ENCODE data around the gene DPYD. TPM values are rescaled to one million over a fixed set of nuclear protein-coding genes. Genes with fewer than 3 reads are reported as not detected.

DPYD gene
- polyA plus RNA-seq, 10 donors = 5.3 to 11.2 (median 7.3) TPM

GRCh38 chr1:97619706-97620105, 301.1 kb downstream of the DPYD start:
- DNase-seq = no peak

DNA sequence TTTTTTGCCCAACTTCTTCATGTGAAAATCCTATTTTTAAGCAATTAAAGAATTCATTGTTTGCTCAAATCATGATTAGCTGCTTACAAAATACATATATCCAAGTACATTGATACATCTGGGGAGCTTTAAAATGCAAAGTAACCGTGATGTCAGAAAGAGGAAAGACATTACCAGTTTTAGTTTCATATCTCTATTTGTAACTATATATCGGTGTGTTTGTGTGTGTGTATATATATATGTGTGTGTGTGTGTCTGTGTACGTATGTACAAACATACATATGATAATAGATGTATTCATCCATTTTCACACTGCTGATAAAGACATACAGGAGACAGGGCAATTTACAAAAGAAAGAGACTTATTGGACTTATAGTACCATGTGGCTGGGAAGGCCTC, 310.1 kb downstream of the DPYD start:
- DNase-seq = no peak

- no peak for DNase-seq
Observed at GRCh38 chr1:97610102-97610501, 310.7 kb downstream of the DPYD start.

DNA sequence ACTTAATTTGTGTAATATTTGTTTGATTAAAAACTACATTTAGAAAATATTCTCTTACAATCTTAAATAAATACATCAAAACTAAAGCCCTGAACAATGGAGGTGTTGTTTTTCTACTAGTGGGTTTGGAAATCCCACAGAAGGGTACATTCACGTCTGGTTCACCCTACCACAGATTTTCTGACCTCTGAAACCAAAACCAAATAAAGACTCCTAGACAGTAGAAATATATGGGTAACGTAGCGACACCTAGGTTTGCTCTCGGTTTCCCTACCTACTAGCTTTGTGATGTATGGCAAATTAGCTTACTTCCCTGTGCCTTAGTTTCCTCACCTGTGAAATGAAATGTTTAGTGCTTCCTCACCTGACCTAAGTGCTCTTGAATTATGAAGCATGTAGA, 312.6 kb downstream of the DPYD start:
- no peak for DNase-seq

DNA sequence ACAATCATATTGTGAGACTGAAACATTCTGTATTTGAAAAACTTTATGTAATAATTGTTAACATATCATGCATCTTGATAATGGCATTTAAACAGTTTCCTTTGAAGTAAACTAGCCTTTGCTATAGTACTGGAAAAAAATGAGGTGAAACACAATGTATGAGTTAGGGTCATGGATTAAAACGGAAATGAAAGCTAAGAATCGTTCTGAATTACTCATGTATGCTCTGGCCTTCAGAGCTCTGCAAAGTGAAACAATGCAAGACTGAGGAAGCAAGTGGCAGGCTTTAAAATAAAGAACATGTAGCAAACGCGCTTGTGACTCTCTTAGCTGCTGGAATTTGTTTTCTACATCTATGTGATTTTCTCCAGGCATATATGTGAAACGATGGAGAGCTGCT, 317.1 kb downstream of the DPYD start:
- peak; percentile 7 to 11 (median 10) for DNase-seq

GRCh38 chr1:97603218-97603617, 317.6 kb downstream of the DPYD start:
- no peak for DNase-seq

DNA sequence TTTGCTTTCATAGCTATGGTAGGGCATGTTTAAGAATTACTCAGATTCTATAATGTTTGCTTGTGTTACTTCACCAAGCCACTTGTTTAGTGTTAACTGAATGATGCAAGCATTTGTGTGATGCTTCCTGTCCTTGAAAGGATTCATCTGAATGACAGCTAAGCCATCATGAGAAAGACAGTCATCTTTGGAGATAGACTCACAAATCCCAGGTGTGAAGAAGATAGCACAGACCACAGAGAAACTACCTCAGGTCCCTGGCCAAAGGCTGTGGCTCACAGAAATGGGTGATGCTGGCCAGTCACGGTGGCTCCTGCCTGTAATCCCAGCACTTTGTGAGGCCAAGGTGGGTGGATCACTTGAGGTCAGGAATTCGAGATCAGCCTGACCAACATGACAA, 321.4 kb downstream of the DPYD start:
- no peak for DNase-seq

DNA sequence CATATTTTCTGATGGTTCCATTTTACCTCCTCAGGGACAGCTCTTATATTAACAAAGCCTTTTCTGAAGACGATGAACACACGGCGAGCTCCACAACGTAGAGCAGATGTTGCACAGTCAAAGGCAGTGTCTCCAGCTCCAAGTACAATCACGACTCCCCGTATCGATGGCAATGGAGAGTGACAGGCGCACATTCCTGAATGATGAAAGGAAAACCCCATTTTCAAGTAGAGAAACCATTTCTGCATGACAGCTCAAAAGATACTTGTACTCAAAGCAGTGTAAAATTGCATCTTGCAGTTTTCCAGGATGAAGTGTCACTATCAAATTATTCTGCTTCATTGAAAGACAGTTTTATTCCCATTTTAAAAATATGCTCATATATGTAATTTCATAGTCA, 327.6 kb downstream of the DPYD start:
- no peak for DNase-seq

- no peak for DNase-seq
Observed at GRCh38 chr1:97588772-97589171, 332.1 kb downstream of the DPYD start.

- no peak for DNase-seq
Observed at GRCh38 chr1:97581614-97582051, 339.2 kb downstream of the DPYD start.

DNA sequence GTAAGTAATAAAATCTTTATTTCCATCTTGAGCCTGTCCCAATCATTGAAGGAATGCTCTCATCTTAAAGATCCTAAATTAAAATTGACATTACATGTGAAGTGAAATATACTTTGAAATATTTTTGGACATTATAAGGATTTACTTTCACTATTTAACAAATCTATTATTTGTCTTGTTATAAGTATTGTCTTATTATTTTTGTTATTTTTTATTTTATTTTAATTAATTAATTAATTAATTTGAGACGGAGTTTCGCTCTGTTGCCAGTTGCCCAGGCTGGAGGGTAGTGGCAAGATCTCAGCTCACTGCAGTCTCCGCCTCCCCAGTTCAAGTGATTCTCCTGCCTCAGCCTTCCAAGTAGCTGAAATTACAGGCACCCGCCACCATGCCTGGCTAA, 343.2 kb downstream of the DPYD start:
- DNase-seq = no peak

DNA sequence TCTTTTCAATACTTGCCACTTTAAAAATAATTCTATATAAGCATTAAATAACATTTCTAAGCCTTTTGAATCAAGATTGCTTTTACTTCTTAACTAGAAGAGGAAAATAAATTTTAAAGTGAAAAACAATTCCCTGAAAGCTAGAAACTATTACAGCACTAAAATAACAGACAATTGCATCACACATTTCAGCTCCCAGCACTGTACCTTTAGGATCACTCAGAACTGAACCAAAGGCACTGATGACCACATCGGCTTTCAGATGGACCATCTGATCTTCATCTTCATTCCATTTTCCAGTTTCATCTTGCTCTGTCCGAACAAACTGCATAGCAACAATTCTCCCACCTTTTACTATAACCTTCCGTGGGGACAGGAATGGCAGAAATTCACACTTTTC, 347.3 kb downstream of the DPYD start:
- no peak for DNase-seq

DNA sequence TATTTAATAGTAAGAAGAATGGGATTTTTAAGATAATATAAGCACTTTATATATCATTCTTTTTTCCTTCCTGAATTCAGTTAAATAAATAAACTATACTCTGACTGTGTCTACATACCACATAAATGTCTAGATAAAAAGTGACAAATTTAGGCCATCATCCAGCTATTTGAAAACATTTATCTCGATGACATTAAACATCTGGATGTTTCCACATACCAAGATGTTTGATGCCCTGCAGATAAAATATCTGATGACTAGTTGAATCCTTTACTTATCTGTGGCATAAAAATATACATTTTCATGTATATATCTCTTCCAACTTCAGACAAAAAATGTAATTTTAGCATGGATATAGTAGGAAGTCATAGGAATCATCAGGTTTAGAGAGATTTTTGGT, 348.3 kb downstream of the DPYD start:
- no peak for DNase-seq

- no peak for DNase-seq
Observed at GRCh38 chr1:97571760-97572159, 349.1 kb downstream of the DPYD start.

DNA sequence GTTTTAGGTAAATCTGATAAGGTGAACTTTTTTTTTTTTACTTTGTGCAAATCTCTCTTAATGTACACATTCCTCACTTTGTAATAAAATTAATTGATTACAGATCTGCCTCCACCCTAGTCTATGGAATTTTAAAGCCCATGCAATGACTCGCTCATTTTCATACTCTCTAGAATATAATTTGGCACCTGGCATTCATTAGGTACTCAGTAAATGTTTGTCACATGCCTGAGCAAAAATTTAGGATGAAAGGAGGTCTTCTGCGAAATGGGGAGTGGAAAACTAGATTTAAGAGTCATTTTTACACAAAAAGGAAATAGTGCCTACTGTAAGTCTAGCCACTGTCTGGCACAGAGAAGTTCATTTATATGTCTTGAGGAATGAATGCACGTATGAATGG, 350.1 kb downstream of the DPYD start:
- no peak for DNase-seq

DNA sequence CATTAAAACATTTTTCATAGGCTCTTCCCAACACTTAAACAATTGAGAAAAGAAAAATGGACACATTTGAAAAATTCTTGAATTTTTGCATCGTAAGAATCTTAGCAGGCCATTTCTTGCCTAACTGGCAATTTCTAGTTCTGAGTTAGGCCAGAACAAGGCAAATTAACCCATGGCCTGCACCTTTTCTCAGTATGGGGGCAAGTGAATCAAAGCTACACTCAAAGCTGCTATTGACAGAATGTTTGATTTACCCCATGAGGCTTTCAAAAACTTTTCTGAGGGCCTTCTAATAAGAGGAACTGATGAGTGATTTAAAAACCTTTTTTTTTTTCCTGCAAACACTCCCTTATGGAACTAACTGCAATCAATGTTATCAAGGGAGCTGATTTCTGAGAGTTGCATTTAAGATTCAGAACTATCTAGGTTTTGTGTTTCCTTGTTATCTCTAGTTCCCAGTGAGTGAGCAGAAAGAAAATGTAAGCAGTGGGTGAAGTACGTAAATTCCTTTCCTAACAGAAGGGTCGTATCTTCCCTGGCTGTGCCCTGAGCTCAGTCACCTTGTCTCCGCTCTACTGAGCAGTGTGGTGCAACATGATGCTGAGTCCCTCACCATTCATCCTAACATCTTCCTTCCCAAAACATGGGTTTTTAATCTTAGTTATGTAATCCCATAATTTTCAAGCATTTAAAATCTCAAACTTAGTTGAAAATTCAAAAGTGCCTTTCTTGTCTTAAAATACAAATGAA, 353.7 kb downstream of the DPYD start:
- DNase-seq = no peak

DNA sequence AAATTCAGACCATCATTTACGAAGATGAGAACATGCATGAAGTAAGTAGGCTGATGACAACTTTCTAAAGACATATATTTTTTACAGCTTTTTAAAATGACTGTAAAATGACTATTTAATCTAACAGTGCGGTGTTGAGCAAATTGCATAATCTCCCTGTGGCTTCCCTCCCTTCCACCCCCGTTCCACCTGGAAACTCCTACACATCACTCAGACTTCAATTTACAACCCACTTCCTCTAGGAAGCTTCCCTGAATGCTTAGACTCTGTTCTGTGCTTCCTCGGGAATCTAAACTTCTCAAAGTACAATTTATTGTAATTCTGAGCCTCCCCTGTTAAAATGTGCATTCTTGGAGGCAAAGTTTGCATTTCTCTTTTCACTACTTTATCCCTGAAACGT, 354.9 kb downstream of the DPYD start:
- DNase-seq = no peak

DNA sequence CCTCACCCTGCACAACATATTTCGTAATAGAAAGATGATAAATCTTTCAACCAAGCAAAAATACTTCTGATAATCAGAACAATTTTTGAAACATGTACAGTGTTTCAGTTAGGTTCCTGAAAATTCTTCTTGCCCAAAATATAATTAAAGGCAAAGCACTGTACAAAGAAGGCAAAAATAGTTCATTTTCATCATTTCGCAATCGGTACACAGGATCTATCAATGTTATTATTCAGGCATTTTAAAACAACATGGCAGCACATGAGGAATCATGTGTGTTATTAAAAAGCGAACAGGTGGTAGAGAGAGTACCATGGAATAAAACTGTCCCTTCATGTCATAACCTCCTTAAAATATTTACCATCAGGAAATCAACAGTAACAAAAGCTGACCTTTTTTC, 356.9 kb downstream of the DPYD start:
- DNase-seq = no peak

DNA sequence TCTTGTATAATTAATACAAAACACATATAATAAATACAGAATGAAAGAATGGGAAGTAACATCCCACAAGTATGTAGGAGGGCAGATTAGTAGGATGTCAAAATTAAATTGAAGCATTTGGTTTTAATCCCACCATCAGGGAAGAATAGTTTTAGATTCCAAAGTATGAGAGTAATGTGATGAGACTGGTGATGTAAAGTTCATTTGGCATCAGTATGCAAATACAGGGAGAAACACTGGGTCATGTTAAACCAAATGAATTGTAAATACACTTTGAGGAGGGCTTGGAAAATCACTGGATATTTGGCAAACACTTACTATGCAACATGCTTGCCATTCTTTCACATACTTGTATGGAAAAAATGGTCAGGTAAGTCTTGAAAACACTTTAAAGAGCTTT, 358.8 kb downstream of the DPYD start:
- DNase-seq = peak in 1 of 3 donors; percentile 22

- DNase-seq = no peak
Observed at GRCh38 chr1:97560714-97561113, 360.1 kb downstream of the DPYD start.

DNA sequence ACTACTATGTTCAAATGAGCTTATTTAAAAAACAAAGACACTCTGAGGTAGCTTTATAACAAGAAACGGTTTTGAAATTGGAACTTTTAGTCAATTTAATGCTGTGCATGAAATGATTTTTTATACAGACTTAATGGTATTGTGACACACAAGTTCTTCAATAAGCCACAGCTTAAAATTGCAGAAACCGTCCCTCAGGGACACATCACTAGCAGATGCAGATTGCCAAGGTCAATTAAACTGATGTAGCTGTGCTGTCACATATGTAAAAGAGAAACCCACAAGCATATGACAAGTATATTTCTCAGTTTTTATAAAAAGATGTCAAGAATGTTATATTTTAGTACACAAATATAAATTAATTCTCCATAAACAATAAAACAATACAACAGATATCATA, 366.9 kb downstream of the DPYD start:
- DNase-seq = no peak

DNA sequence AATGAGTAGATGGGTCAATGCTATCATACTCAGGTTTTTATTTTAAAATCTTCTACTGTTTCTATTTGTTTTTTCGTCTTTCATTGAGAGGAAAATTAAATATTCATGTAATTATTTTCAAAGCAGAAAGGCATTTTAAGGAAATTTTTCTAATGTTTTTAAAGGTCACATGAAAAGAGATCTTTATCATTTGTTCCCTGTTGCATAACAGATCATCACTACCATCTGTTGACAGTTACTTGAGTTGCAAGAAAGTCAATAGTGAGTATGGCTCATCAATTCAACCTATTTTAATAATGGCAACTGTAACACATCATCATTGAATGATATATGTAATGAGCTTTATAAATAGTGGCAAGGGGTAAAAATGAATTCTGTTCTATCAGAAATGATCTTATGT, 369.7 kb downstream of the DPYD start:
- no peak for DNase-seq

DNA sequence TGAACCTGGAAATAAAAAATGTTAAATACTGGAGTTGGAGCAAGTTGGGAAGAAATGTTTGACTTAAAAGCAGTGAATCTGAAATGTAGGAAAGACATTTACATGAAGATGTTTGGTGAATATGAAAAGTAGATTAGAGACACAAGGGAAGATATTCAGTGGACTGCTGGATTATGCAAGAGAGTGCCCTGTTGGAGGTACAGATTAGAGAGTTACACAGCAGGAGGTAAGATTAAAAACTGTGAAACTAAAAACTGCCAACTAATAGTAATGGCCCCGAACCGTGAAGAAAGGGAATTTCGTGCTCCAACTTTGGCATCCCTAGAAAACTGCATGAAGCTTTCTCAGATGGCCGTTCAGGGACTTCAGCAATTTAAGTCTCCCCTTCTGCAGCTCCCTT, 375.4 kb downstream of the DPYD start:
- DNase-seq = no peak

GRCh38 chr1:97540346-97540888, 380.4 kb downstream of the DPYD start:
- DNase-seq = no peak

Measured in muscle of back (tissue), 11 donors.